HEK293T (cell line): ENCODE results near the gene OR6J1.
"Not testable (repeated sequence)": the region's sequence is repeated elsewhere in the genome, so short reads cannot be mapped to it uniquely, and the experiment has no call there.

Experiments
- ELF4 ChIP-seq: fragments of 450-650 bp; IDR thresholded peaks from 2 replicates; pipeline ENCODE4 v1.6.1; 2017; ENCODE audit warnings: antibody characterized with exemption
- FOXM1 ChIP-seq: fragments of 450-650 bp; IDR thresholded peaks from 2 replicates; pipeline ENCODE4 v1.6.1; 2017; ENCODE audit warnings: mild to moderate bottlenecking, borderline replicate concordance
- LEF1 ChIP-seq: fragments of 450-650 bp; IDR thresholded peaks from 2 replicates; pipeline ENCODE4 v1.6.1; 2017; ENCODE audit warnings: mild to moderate bottlenecking, borderline replicate concordance
- SP1 ChIP-seq: fragments of 450-650 bp; IDR thresholded peaks from 2 replicates; pipeline ENCODE4 v1.6.1; 2017
- SUZ12 ChIP-seq: fragments of 450-650 bp; IDR thresholded peaks from 2 replicates; pipeline ENCODE4 v1.6.1; 2016; ENCODE audit warnings: mild to moderate bottlenecking
- TARDBP ChIP-seq: fragments of 450-650 bp; IDR thresholded peaks from 2 replicates; pipeline ENCODE4 v1.6.1; 2016
- TF ChIP-seq, protein P1 (sequence below): fragments of 450-650 bp; IDR thresholded peaks from 2 replicates; pipeline ENCODE4 v1.6.1; 2016

DNA sequence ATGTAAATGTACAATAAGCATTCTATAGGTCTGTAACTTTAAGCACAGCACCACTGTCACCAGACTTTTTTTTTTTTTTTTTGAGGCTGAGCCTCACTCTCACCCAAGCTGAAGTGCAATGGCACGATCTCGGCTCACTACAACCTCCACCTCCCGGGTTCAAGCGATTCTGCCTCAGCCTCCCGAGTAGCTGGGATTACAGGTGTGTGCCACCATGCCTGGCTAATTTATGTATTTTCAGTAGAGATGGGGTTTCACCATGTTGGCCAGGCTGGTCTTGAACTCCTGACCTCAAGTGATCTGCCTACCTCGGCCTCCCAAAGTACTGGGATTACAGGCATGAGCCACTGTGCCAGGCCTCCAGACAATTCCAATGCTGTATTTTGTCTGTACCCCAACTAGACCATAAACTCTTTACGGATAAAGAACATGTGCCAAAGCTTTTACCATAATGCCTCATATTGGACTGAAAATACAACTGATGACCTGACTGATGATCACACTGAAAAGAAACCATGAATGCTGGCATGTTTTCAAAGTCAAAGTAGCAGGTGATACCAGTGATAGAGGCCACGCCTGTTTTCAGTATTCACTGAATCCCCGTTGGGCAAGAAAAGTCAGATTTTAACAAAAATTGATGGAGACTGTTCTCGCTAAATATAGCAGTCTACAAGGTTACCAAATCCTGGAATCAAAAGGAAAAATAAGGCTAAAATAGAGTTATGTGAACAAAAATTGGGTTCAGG lies 56.3 kb downstream of the OR6J1 start:
- TF ChIP-seq, protein P1, sequence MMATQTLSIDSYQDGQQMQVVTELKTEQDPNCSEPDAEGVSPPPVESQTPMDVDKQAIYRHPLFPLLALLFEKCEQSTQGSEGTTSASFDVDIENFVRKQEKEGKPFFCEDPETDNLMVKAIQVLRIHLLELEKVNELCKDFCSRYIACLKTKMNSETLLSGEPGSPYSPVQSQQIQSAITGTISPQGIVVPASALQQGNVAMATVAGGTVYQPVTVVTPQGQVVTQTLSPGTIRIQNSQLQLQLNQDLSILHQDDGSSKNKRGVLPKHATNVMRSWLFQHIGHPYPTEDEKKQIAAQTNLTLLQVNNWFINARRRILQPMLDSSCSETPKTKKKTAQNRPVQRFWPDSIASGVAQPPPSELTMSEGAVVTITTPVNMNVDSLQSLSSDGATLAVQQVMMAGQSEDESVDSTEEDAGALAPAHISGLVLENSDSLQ, result not testable (repeated sequence)
- not testable (repeated sequence) for TF ChIP-seq LEF1, FOXM1, SP1, ELF4, SUZ12, TARDBP
